Thymus (tissue), 14 donors: ENCODE measurements around the gene YTHDF2. TPM values are rescaled to one million over a fixed set of nuclear protein-coding genes. Genes with fewer than 3 reads are reported as not detected.
"Not testable (repeated sequence)": the region's sequence is repeated elsewhere in the genome, so short reads cannot be mapped to it uniquely, and the experiment has no call there.

Experiments used
- DNase-seq, 9 donors: peaks; one replicate each; pipeline ENCODE4 v3.0.0-alpha.2; 2013; ENCODE audit warnings: low spot score in 9 of 9, low read depth in 6 of 9, missing footprints in 1 of 9
- H3K27ac ChIP-seq, 2 donors: one replicate each; pipeline ENCODE4 v1.5.1; 2013; ENCODE audit warnings: control low read depth in 1 of 2, low read depth in 1 of 2, low read length in 1 of 2, mild to moderate bottlenecking in 1 of 2, moderate library complexity in 1 of 2
- H3K27me3 ChIP-seq, 2 donors: one replicate each; pipeline ENCODE4 v1.5.1; 2013; ENCODE audit warnings: low read length in 1 of 2; ENCODE audit not compliant: control insufficient read depth in 2 of 2, insufficient read depth in 1 of 2
- H3K36me3 ChIP-seq, 2 donors: one replicate each; pipeline ENCODE4 v1.5.1; 2013; ENCODE audit warnings: low read length in 1 of 2, mild to moderate bottlenecking in 1 of 2, moderate library complexity in 1 of 2; ENCODE audit not compliant: control insufficient read depth in 2 of 2, insufficient read depth in 2 of 2
- H3K4me1 ChIP-seq, 2 donors: one replicate each; pipeline ENCODE4 v1.5.1; 2013; ENCODE audit warnings: low read length in 2 of 2; ENCODE audit not compliant: control insufficient read depth in 2 of 2, insufficient read depth in 2 of 2
- H3K4me3 ChIP-seq, 2 donors: one replicate each; pipeline ENCODE4 v1.5.1; 2013; ENCODE audit warnings: low read length in 2 of 2, control low read depth in 1 of 2, mild to moderate bottlenecking in 1 of 2
- H3K9me3 ChIP-seq, 2 donors: one replicate each; pipeline ENCODE4 v1.5.1; 2013; ENCODE audit warnings: low read length in 1 of 2, mild to moderate bottlenecking in 1 of 2; ENCODE audit not compliant: control insufficient read depth in 2 of 2, insufficient read depth in 1 of 2
- WGBS: extraction: QIAGEN DNeasy Blood & Tissue Kit; methylation state at CpG from one replicate; pipeline ENCODE4 v1.1.7; 2013; 5-methylcytosine and 5-hydroxymethylcytosine counted together
- long read RNA-seq, 10 donors: transcript quantifications; one replicate each; lab custom pipeline, GENCODE V29; 2026
- polyA plus RNA-seq: library from polyadenylated mRNA; stranded (reverse); fragments of 200-250 nt; gene quantifications from one replicate; pipeline ENCODE4 v1.2.3, GENCODE V29; 2013
- total RNA-seq: library from RNA; stranded (reverse); fragments of 120-200 nt; gene quantifications from one replicate; pipeline ENCODE4 v1.2.4, GENCODE V29; 2013
- donor health status: healthy.

The YTHDF2 gene
- 50.5 TPM for total RNA-seq
- 72.6 TPM for polyA plus RNA-seq
- long read RNA-seq, donor 1, partial matches to known transcripts: 0 of 3 reads
- long read RNA-seq, donor 1, other reads (novel, unspliced or antisense): 0 of 3 reads
- long read RNA-seq, donor 2, transcript YTHDF2-201 (5 exons, 2,925 nt): major isoform, 35 of 120 reads
- long read RNA-seq, donor 2, partial matches to known transcripts: 69 of 120 reads
- long read RNA-seq, donor 2, other reads (novel, unspliced or antisense): 12 of 120 reads
- long read RNA-seq, donor 3, transcript YTHDF2-201 (5 exons, 2,925 nt): major isoform, 24 of 79 reads
- long read RNA-seq, donor 3, partial matches to known transcripts: 46 of 79 reads
- long read RNA-seq, donor 3, other reads (novel, unspliced or antisense): 7 of 79 reads
- long read RNA-seq, donor 4, transcript YTHDF2-201 (5 exons, 2,925 nt): major isoform, 8 of 18 reads
- long read RNA-seq, donor 4, partial matches to known transcripts: 8 of 18 reads
- long read RNA-seq, donor 4, other reads (novel, unspliced or antisense): 0 of 18 reads
- long read RNA-seq, donor 5, transcript YTHDF2-201 (5 exons, 2,925 nt): major isoform, 21 of 64 reads
- long read RNA-seq, donor 5, partial matches to known transcripts: 36 of 64 reads
- long read RNA-seq, donor 5, other reads (novel, unspliced or antisense): 6 of 64 reads
- long read RNA-seq, donor 6, transcript YTHDF2-201 (5 exons, 2,925 nt): major isoform, 17 of 55 reads
- long read RNA-seq, donor 6, partial matches to known transcripts: 32 of 55 reads
- long read RNA-seq, donor 6, other reads (novel, unspliced or antisense): 5 of 55 reads
- long read RNA-seq, donor 7, transcript YTHDF2-201 (5 exons, 2,925 nt): major isoform, 27 of 52 reads
- long read RNA-seq, donor 7, partial matches to known transcripts: 25 of 52 reads
- long read RNA-seq, donor 7, other reads (novel, unspliced or antisense): 0 of 52 reads
- long read RNA-seq, donor 8, transcript YTHDF2-201 (5 exons, 2,925 nt): major isoform, 10 of 11 reads
- long read RNA-seq, donor 8, partial matches to known transcripts: 0 of 11 reads
- long read RNA-seq, donor 8, other reads (novel, unspliced or antisense): 0 of 11 reads
- long read RNA-seq, donor 9, transcript YTHDF2-201 (5 exons, 2,925 nt): major isoform, 8 of 9 reads
- long read RNA-seq, donor 9, partial matches to known transcripts: 0 of 9 reads
- long read RNA-seq, donor 9, other reads (novel, unspliced or antisense): 0 of 9 reads
- long read RNA-seq, donor 10, transcript YTHDF2-201 (5 exons, 2,925 nt): major isoform, 16 of 46 reads
- long read RNA-seq, donor 10, partial matches to known transcripts: 29 of 46 reads
- long read RNA-seq, donor 10, other reads (novel, unspliced or antisense): 0 of 46 reads

- DNase-seq: peak; percentile 86 to 99 (median 98)
- H3K27ac ChIP-seq: peak within 1 kb of the TSS; percentile 93 to 98
- H3K4me3 ChIP-seq: peak within 1 kb of the TSS; percentile 95 to 99
- peaks cover 12 to 16% of the 10 kb centered on the region in 2 donors for H3K4me1 ChIP-seq
- under 1% methylated on average over 92 of the region's 92 CpGs for WGBS
- no peaks in the 10 kb centered on the region for H3K27me3 ChIP-seq
- H3K36me3 ChIP-seq: peaks cover 16 to 27% of the 10 kb centered on the region in 2 donors
- no peaks in the 10 kb centered on the region for H3K9me3 ChIP-seq
Observed at GRCh38 chr1:28736450-28737306, at the start of gene YTHDF2. TSS of gene YTHDF2 (plus strand) at chr1:28736940. CDS start at chr1:28737121, 181 bp downstream.

GRCh38 chr1:28691627-28692026 is 45.1 kb upstream of the YTHDF2 start:
- not testable (repeated sequence) for H3K27ac ChIP-seq, H3K27me3 ChIP-seq, DNase-seq, H3K4me3 ChIP-seq, H3K9me3 ChIP-seq, H3K4me1 ChIP-seq
- WGBS: 96% methylated on average over 1 of the region's 1 CpG
- H3K36me3 ChIP-seq: peaks cover 45 to 52% of the 10 kb centered on the region in 2 donors

GRCh38 chr1:28703629-28704028 is 33.1 kb upstream of the YTHDF2 start:
- H3K4me1 ChIP-seq: no peaks in the 10 kb centered on the region
- H3K27me3 ChIP-seq: no peaks in the 10 kb centered on the region
- no peak overlapping the region for H3K27ac ChIP-seq
- DNase-seq: no peak
- peaks cover 63 to 68% of the 10 kb centered on the region in 2 donors for H3K36me3 ChIP-seq
- H3K4me3 ChIP-seq: no peak overlapping the region
- H3K9me3 ChIP-seq: no peaks in the 10 kb centered on the region
- 99% methylated on average over 3 of the region's 3 CpGs for WGBS

GRCh38 chr1:28716336-28716735 is 20.4 kb upstream of the YTHDF2 start:
- Histone ChIP-seq H3K9me3 (no peaks in the 10 kb centered on the region), H3K36me3 (peaks cover 30 to 38% of the 10 kb centered on the region in 2 donors), H3K27ac (no peak overlapping the region), H3K27me3 (no peaks in the 10 kb centered on the region), H3K4me1 (no peaks in the 10 kb centered on the region), H3K4me3 (no peak overlapping the region)
- no peak for DNase-seq
- 81% methylated on average over 2 of the region's 2 CpGs for WGBS

- Histone ChIP-seq H3K4me1 (no peaks in the 10 kb centered on the region), H3K9me3 (no peaks in the 10 kb centered on the region), H3K27me3 (no peaks in the 10 kb centered on the region), H3K27ac (no peak overlapping the region), H3K4me3 (no peak overlapping the region), H3K36me3 (peaks cover 18 to 24% of the 10 kb centered on the region in 2 donors)
- DNase-seq: no peak
- 98% methylated on average over 1 of the region's 1 CpG for WGBS
Observed at GRCh38 chr1:28718166-28718565, 18.6 kb upstream of the YTHDF2 start.

GRCh38 chr1:28718586-28719331 is 18.0 kb upstream of the YTHDF2 start:
- Histone ChIP-seq H3K27ac (no peak overlapping the region), H3K9me3 (no peaks in the 10 kb centered on the region), H3K4me3 (no peak overlapping the region), H3K36me3 (peaks cover 12 to 18% of the 10 kb centered on the region in 2 donors), H3K4me1 (no peaks in the 10 kb centered on the region), H3K27me3 (no peaks in the 10 kb centered on the region)
- WGBS: 98% methylated on average over 4 of the region's 4 CpGs
- DNase-seq: no peak

- H3K4me1 ChIP-seq: no peaks in the 10 kb centered on the region
- H3K4me3 ChIP-seq: no peak overlapping the region
- H3K27ac ChIP-seq: no peak overlapping the region
- H3K9me3 ChIP-seq: no peaks in the 10 kb centered on the region
- H3K27me3 ChIP-seq: no peaks in the 10 kb centered on the region
- peaks cover 7 to 13% of the 10 kb centered on the region in 2 donors for H3K36me3 ChIP-seq
- DNase-seq: no peak
Observed at GRCh38 chr1:28719332-28719619, 17.5 kb upstream of the YTHDF2 start.

GRCh38 chr1:28720376-28720775 is 16.4 kb upstream of the YTHDF2 start:
- Histone ChIP-seq H3K9me3 (no peaks in the 10 kb centered on the region), H3K36me3 (peaks cover 0 to 5% of the 10 kb centered on the region in 2 donors), H3K4me1 (no peaks in the 10 kb centered on the region), H3K27me3 (no peaks in the 10 kb centered on the region), H3K4me3 (no peak overlapping the region), H3K27ac (no peak overlapping the region)
- WGBS: 90% methylated on average over 5 of the region's 5 CpGs
- no peak for DNase-seq
